Activated T-cell treated with anti-CD3 and anti-CD28 coated beads, Interleukin-2, amount 50 U/mL, for 72 hours (primary cell): ENCODE results near the gene KCNMB2. TPM values are rescaled to one million over a fixed set of nuclear protein-coding genes. Genes with fewer than 3 reads are reported as not detected.
"Not testable (repeated sequence)": the region's sequence is repeated elsewhere in the genome, so short reads cannot be mapped to it uniquely, and the experiment has no call there.

Experiments used
- ATAC-seq, 2 donors: fragments of 150-1000 bp; cut with Tn5 transposase; replicated peaks in 1 of 2; 2 replicates each; pipeline ENCODE4 v1.10.0; 2021; ENCODE audit warnings: moderate library complexity in 2 of 2, mild to moderate bottlenecking in 1 of 2
- DNase-seq, 2 donors: peaks; one replicate each; pipeline ENCODE4 v3.0.0; 2021 to 2022; ENCODE audit warnings: mixed read lengths in 1 of 2
- H3K27ac Mint-ChIP-seq: one replicate; pipeline ENCODE4 v1.8.0; 2022; ENCODE audit warnings: mild to moderate bottlenecking, moderate library complexity, mixed read lengths
- H3K27me3 Mint-ChIP-seq: one replicate; pipeline ENCODE4 v1.8.0; 2022; ENCODE audit warnings: low read depth, mixed read lengths
- H3K36me3 Mint-ChIP-seq, 2 donors: one replicate each; pipeline ENCODE4 v1.8.0; 2022; ENCODE audit warnings: mixed read lengths in 2 of 2, mild to moderate bottlenecking in 1 of 2; ENCODE audit not compliant: insufficient read depth in 2 of 2
- H3K4me1 Mint-ChIP-seq: one replicate; pipeline ENCODE4 v1.8.0; 2022; ENCODE audit warnings: low read depth, mixed read lengths
- H3K4me3 Mint-ChIP-seq, 2 donors: one replicate each; pipeline ENCODE4 v1.8.0; 2022; ENCODE audit warnings: mild to moderate bottlenecking in 2 of 2, mixed read lengths in 2 of 2, moderate library complexity in 2 of 2
- H3K9me3 Mint-ChIP-seq, 2 donors: one replicate each; pipeline ENCODE4 v1.8.0; 2022; ENCODE audit warnings: mixed read lengths in 2 of 2
- total RNA-seq, 2 donors: library from RNA; stranded (reverse); gene quantifications; one replicate each; pipeline ENCODE4 v1.2.3, GENCODE V29; 2022

The KCNMB2 gene
- total RNA-seq, 2 donors from 2014 or later, result not detected

DNA sequence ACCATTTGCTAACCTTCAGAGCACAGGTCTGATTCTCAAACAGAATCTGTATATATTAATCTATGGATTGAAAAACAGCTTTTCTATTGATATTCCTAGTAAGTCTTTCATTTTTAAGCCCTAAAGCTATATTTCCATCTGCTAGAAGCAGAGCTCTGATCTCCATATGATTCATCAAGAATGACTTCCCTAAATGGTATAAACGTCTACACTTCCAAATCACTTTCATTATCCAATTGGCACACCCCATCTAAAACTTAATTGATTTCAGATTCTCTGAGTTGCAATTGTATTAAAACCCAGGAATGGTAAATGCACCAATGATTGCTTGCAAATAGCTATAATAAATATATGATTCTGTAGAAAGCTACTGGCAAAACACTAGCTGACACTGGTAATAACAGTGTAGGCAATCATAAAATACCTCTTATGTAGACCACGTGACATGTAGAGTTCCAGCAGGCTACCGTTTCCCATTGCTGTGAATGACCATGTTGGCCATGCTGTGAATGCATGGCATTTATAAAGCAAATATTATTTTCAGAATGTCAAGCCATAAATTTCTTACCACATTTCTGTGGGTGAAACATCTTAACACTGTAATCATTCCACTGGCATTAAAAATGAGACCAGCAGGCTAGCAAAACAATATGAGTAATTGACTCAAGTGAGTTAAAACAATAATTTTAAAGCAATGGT is 309.3 kb downstream of the KCNMB2 start:
- no peaks in the 10 kb centered on the region for H3K36me3 Mint-ChIP-seq

GRCh38 chr3:178847190-178847589 is 311.0 kb downstream of the KCNMB2 start:
- no peaks in the 10 kb centered on the region for H3K27me3 Mint-ChIP-seq
- DNase-seq, result no peak
- H3K4me3 Mint-ChIP-seq, result no peak overlapping the region
- no peaks in the 10 kb centered on the region for H3K4me1 Mint-ChIP-seq
- H3K27ac Mint-ChIP-seq, result no peak overlapping the region
- no peaks in the 10 kb centered on the region for H3K36me3 Mint-ChIP-seq
- no peak for ATAC-seq
- no peaks in the 10 kb centered on the region for H3K9me3 Mint-ChIP-seq

More for the DNA sequence above, 309.3 kb downstream of the KCNMB2 start:
- Mint-ChIP-seq H3K4me1 (no peaks in the 10 kb centered on the region), H3K27ac (no peak overlapping the region), H3K27me3 (no peaks in the 10 kb centered on the region), H3K9me3 (no peaks in the 10 kb centered on the region), H3K4me3 (no peak overlapping the region)
- no peak for DNase-seq
- ATAC-seq, result no peak

DNA sequence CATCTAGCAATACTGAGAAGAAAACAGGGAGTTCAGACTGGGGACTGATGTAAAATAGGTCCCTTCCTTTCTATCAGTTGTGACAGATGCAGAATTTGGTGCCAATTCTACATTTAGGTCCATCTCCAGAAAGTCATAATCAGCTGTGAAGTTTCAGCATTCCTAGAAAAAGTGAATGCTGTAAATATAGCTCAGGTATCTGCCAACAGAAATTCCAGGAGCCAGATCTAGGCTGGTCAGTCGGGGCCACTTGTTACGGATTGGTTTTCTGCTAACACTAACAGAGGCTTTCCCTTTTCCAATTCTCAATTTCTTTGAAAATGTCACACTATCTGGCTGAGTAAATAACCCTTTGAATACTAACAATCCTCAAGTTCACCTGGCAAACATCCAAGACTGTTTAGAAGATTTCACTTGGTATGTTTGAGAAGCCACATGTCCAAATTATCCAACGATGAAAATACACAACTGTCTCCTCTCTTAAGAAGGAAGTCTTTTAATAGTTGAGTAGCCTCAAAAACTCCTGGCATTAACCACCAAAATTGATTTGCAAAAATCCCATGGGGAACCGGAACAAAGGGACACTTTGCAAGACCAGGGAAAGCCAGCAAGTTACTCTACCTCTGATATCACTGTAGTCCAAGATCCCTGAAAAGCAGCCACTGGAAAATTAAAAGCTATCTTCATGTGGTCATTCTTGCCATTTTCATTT is 313.1 kb downstream of the KCNMB2 start:
- no peaks in the 10 kb centered on the region for H3K36me3 Mint-ChIP-seq
- H3K27ac Mint-ChIP-seq, result no peak overlapping the region
- H3K4me3 Mint-ChIP-seq, result no peak overlapping the region
- no peak for DNase-seq
- H3K27me3 Mint-ChIP-seq, result no peaks in the 10 kb centered on the region
- H3K9me3 Mint-ChIP-seq, result no peaks in the 10 kb centered on the region
- no peaks in the 10 kb centered on the region for H3K4me1 Mint-ChIP-seq
- ATAC-seq, result no peak

- Mint-ChIP-seq H3K27ac (no peak overlapping the region), H3K4me3 (no peak overlapping the region), H3K4me1 (no peaks in the 10 kb centered on the region), H3K9me3 (no peaks in the 10 kb centered on the region), H3K27me3 (no peaks in the 10 kb centered on the region), H3K36me3 (no peaks in the 10 kb centered on the region)
- DNase-seq (no peak), ATAC-seq (no peak)
Measured at GRCh38 chr3:178850450-178851190, 314.4 kb downstream of the KCNMB2 start.

DNA sequence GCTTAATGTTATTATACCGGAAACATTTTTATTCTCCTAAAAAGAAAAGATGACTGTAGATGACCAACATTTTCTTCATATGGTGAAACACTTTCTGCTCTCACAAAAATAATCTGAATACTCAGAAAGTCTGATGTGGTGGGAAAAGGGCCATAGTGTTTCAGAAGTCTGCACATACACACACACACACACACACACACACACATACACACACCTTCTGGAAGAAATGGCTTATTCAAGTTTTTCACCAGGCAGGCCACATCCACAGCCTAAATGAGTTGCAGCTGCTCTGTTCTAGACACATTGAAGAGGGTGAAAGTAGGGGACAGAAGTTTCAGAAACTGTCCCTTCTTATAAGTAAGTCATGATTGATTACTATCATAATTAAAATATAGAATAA is 315.3 kb downstream of the KCNMB2 start:
- no peak for ATAC-seq
- DNase-seq, result no peak
- no peaks in the 10 kb centered on the region for H3K4me1 Mint-ChIP-seq
- H3K4me3 Mint-ChIP-seq, result no peak overlapping the region
- H3K27me3 Mint-ChIP-seq, result no peaks in the 10 kb centered on the region
- no peaks in the 10 kb centered on the region for H3K36me3 Mint-ChIP-seq
- H3K9me3 Mint-ChIP-seq, result no peaks in the 10 kb centered on the region
- H3K27ac Mint-ChIP-seq, result no peak overlapping the region

- no peak overlapping the region for H3K4me3 Mint-ChIP-seq
- no peaks in the 10 kb centered on the region for H3K4me1 Mint-ChIP-seq
- H3K27ac Mint-ChIP-seq, result no peak overlapping the region
- peaks cover 0 to 2% of the 10 kb centered on the region in 2 donors for H3K36me3 Mint-ChIP-seq
- ATAC-seq, result no peak
- no peaks in the 10 kb centered on the region for H3K27me3 Mint-ChIP-seq
- peaks cover 0 to 2% of the 10 kb centered on the region in 2 donors for H3K9me3 Mint-ChIP-seq
- DNase-seq, result no peak
Measured at GRCh38 chr3:178856804-178857203, 320.6 kb downstream of the KCNMB2 start.

- Mint-ChIP-seq H3K4me3 (no peak overlapping the region), H3K36me3 (peaks cover 0 to 2% of the 10 kb centered on the region in 2 donors), H3K4me1 (no peaks in the 10 kb centered on the region), H3K9me3 (peaks cover 0 to 2% of the 10 kb centered on the region in 2 donors), H3K27ac (no peak overlapping the region), H3K27me3 (no peaks in the 10 kb centered on the region)
- no peak for DNase-seq
- no peak for ATAC-seq
Measured at GRCh38 chr3:178859386-178859785, 323.1 kb downstream of the KCNMB2 start.

DNA sequence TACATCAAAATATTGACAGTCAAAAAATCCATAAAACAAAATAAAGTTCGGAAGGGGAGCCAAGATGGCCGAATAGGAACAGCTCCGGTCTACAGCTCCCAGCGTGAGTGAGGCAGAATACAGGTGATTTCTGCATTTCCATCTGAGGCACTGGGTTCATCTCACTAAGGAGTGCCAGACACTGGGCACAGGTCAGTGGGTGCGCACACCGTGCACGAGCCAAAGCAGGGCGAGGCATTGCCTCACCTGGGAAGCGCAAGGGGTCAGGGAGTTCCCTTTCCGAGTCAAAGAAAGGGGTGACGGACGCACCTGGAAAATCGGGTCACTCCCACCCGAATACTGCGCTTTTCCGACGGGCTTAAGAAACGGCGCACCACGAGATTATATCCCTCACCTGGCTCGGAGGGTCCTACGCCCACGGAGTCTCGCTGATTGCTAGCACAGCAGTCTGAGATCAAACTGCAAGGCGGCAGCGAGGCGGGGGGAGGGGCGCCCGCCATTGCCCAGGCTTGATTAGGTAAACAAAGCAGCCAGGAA is 323.7 kb downstream of the KCNMB2 start:
- not testable (repeated sequence) for ATAC-seq, H3K9me3 Mint-ChIP-seq, H3K27ac Mint-ChIP-seq, H3K36me3 Mint-ChIP-seq, H3K4me1 Mint-ChIP-seq, H3K4me3 Mint-ChIP-seq, H3K27me3 Mint-ChIP-seq, DNase-seq

- Mint-ChIP-seq H3K27ac (no peak overlapping the region), H3K4me1 (no peaks in the 10 kb centered on the region), H3K27me3 (no peaks in the 10 kb centered on the region), H3K4me3 (no peak overlapping the region), H3K36me3 (no peaks in the 10 kb centered on the region), H3K9me3 (no peaks in the 10 kb centered on the region)
- ATAC-seq (no peak), DNase-seq (no peak)
Measured at GRCh38 chr3:178868681-178869080, 332.4 kb downstream of the KCNMB2 start.

GRCh38 chr3:178870085-178870484 is 333.8 kb downstream of the KCNMB2 start:
- H3K27me3 Mint-ChIP-seq, result no peaks in the 10 kb centered on the region
- no peaks in the 10 kb centered on the region for H3K36me3 Mint-ChIP-seq
- H3K27ac Mint-ChIP-seq, result no peak overlapping the region
- DNase-seq, result no peak
- H3K4me3 Mint-ChIP-seq, result no peak overlapping the region
- no peaks in the 10 kb centered on the region for H3K4me1 Mint-ChIP-seq
- H3K9me3 Mint-ChIP-seq, result no peaks in the 10 kb centered on the region
- ATAC-seq, result no peak

DNA sequence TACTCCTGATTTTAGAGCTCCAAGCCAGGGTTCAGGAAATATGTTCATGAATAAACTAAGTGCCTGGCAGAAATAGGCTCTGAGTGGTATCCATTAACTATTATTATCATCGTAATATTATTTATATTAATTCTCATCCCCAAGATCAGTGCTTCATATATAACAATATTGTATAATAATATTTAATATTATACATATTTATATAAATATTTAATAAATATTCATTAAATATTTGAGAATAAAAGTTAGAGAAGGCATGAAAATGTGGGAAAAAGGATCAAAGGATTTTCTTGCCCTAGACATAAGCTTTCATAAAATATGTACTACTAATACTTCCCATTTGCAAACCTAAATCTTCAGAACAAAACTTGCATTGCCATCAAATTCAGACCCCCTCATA is 338.9 kb downstream of the KCNMB2 start:
- DNase-seq (no peak), ATAC-seq (no peak)
- Mint-ChIP-seq H3K9me3 (no peaks in the 10 kb centered on the region), H3K4me3 (no peak overlapping the region), H3K36me3 (no peaks in the 10 kb centered on the region), H3K4me1 (no peaks in the 10 kb centered on the region), H3K27ac (no peak overlapping the region), H3K27me3 (no peaks in the 10 kb centered on the region)

DNA sequence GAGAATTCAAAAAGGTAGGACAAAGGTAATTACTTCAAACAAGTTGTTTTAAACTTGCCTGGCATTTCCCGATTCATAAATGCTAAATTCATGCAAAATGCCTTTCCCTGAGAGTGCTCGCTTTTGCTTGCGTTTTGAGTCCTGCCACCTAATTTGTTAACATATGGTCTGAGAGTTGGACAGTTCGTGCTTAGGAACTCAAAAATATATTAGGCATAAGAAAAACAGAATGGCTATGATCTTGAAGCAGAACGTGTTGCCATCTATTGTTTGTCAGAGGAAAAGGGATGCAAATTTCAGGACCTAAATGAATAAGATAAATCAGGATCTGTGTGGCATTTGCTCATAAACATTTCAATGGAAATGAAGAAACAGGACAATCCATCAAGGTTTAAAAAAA is 339.6 kb downstream of the KCNMB2 start:
- Mint-ChIP-seq H3K4me3 (no peak overlapping the region), H3K9me3 (no peaks in the 10 kb centered on the region), H3K27me3 (no peaks in the 10 kb centered on the region), H3K4me1 (no peaks in the 10 kb centered on the region), H3K36me3 (no peaks in the 10 kb centered on the region), H3K27ac (no peak overlapping the region)
- DNase-seq (no peak), ATAC-seq (no peak)

DNA sequence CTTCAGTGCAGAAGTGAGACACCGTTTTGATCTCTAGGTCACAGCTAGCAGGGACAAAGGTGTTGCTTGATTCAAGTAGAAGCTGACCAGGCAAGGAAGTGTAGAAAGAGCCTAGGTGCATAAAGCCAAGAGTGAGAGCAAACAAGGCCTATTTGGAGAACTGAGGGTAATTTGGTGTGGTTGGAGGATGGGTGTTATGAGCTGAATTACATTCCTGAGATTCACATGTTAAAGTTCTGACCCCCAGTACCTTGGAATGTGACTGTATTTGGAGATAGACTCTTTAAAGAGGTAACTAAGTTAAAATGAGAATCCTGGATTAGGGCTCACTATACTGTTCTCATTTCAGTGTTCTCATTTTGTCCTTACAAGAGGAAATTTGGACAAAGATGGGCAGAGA is 344.0 kb downstream of the KCNMB2 start:
- no peaks in the 10 kb centered on the region for H3K4me1 Mint-ChIP-seq
- peaks cover 11% of the 10 kb centered on the region for H3K27me3 Mint-ChIP-seq

More for the DNA sequence above, 344.0 kb downstream of the KCNMB2 start:
- H3K9me3 Mint-ChIP-seq, result peaks cover 4 to 5% of the 10 kb centered on the region in 2 donors
- H3K27ac Mint-ChIP-seq, result no peak overlapping the region
- no peaks in the 10 kb centered on the region for H3K36me3 Mint-ChIP-seq
- ATAC-seq, result no peak
- no peak for DNase-seq
- H3K4me3 Mint-ChIP-seq, result no peak overlapping the region
